Bronchial epithelial cell (primary cell): ENCODE data around the gene UBE2D2. TPM values are rescaled to one million over a fixed set of nuclear protein-coding genes. Genes with fewer than 3 reads are reported as not detected.
"Not testable (repeated sequence)": the region's sequence is repeated elsewhere in the genome, so short reads cannot be mapped to it uniquely, and the experiment has no call there.

ENCODE experiments used
- DNase-seq: peaks from one replicate; pipeline ENCODE4 v3.0.0-alpha.2; 2010; ENCODE audit warnings: low read depth
- FAIRE-seq: peaks from 2 replicates; lab custom pipeline; 2011; peaks lifted over from hg19 to GRCh38; lab: Jason Lieb, UNC
- H3K27me3 ChIP-seq: 2 replicates; pipeline ENCODE4 v1.5.1; 2011; ENCODE audit warnings: low read length; ENCODE audit not compliant: control insufficient read depth, insufficient read depth
- H3K36me3 ChIP-seq: 2 replicates; pipeline ENCODE4 v1.5.1; 2011; ENCODE audit warnings: low read length; ENCODE audit not compliant: control insufficient read depth, insufficient read depth
- H3K4me3 ChIP-seq: 2 replicates; pipeline ENCODE4 v1.5.1; 2011; ENCODE audit warnings: mild to moderate bottlenecking, low read depth, low read length, control low read depth
- total RNA-seq: library from RNA; depleted of rRNA; stranded (reverse); fragments of >200 nt; gene quantifications from 2 replicates; pipeline ENCODE4 v1.2.1, GENCODE V29; 2014
- TF ChIP-seq, protein P1 (sequence below): IDR thresholded peaks from 2 replicates; pipeline ENCODE4 v1.5.1; 2011; ENCODE audit warnings: mild to moderate bottlenecking, moderate library complexity, low read length, control low read depth, inconsistent platforms; ENCODE audit not compliant: insufficient read depth, severe bottlenecking

UBE2D2 gene
- total RNA-seq, 1 donor from 2014 or later, result 52.1 TPM

GRCh38 chr5:139528695-139529094 is 32.4 kb upstream of the UBE2D2 start:
- H3K27me3 ChIP-seq, H3K4me3 ChIP-seq, FAIRE-seq, H3K36me3 ChIP-seq, DNase-seq: not testable (repeated sequence)

DNA sequence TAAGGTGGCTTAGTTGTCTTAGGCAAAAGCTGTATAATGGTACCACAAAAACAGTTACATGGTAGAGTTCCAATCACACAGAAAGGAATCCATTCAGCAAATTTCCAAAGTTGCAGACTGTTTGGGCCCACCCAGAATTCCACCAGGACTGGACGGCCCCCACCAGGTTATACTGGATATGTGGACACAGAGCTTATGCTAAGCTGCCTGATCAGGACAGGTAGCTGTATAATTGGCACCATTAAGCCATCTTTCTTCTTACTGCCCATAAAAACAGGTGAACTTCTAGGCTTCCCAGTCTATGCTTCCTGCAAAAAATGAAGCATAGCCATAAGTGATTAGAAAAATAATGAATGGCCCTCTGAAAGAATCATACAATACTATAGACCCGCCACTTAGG is 31.1 kb upstream of the UBE2D2 start:
- not testable (repeated sequence) for H3K36me3 ChIP-seq, H3K4me3 ChIP-seq, FAIRE-seq, H3K27me3 ChIP-seq, DNase-seq

DNA sequence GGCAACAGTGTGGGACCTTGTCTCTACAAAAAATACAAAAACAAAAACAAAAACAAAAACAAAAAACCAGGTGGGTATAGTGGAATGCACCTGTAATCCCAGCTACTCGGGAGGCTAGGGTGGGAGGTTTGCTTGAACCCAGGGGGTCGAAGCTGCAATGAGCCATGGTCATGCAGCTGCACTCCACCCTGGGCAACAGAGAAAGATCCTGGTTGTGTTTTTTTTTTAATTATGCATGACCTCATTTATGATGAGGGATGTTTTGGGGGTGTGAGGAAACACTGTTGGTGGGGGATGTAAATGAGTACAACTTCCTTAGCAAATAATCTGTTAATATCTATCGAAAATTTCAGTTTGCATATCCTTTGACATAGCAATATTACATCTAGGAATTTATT is 29.4 kb upstream of the UBE2D2 start:
- FAIRE-seq, result no peak
- no peak for DNase-seq
- TF ChIP-seq, protein P1, sequence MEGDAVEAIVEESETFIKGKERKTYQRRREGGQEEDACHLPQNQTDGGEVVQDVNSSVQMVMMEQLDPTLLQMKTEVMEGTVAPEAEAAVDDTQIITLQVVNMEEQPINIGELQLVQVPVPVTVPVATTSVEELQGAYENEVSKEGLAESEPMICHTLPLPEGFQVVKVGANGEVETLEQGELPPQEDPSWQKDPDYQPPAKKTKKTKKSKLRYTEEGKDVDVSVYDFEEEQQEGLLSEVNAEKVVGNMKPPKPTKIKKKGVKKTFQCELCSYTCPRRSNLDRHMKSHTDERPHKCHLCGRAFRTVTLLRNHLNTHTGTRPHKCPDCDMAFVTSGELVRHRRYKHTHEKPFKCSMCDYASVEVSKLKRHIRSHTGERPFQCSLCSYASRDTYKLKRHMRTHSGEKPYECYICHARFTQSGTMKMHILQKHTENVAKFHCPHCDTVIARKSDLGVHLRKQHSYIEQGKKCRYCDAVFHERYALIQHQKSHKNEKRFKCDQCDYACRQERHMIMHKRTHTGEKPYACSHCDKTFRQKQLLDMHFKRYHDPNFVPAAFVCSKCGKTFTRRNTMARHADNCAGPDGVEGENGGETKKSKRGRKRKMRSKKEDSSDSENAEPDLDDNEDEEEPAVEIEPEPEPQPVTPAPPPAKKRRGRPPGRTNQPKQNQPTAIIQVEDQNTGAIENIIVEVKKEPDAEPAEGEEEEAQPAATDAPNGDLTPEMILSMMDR, result no peak
- Histone ChIP-seq H3K36me3 (no peaks in the 10 kb centered on the region), H3K4me3 (no peak overlapping the region), H3K27me3 (no peaks in the 10 kb centered on the region)

- no peak overlapping the region for H3K4me3 ChIP-seq
- H3K27me3 ChIP-seq, result no peaks in the 10 kb centered on the region
- DNase-seq (no peak), FAIRE-seq (no peak)
- TF ChIP-seq, protein P1, result peak; percentile 13
- H3K36me3 ChIP-seq, result no peaks in the 10 kb centered on the region
Observed at GRCh38 chr5:139543423-139543991, 17.6 kb upstream of the UBE2D2 start.

GRCh38 chr5:139546593-139546992 is 14.5 kb upstream of the UBE2D2 start:
- H3K27me3 ChIP-seq, DNase-seq, H3K36me3 ChIP-seq, FAIRE-seq, H3K4me3 ChIP-seq: not testable (repeated sequence)

- Histone ChIP-seq H3K36me3 (no peaks in the 10 kb centered on the region), H3K4me3 (no peak overlapping the region), H3K27me3 (no peaks in the 10 kb centered on the region)
- TF ChIP-seq, protein P1, result no peak
- no peak for DNase-seq
- no peak for FAIRE-seq
Observed at GRCh38 chr5:139549162-139549894, 11.8 kb upstream of the UBE2D2 start.

GRCh38 chr5:139550051-139550872 is 10.9 kb upstream of the UBE2D2 start:
- FAIRE-seq, H3K27me3 ChIP-seq, DNase-seq, H3K36me3 ChIP-seq, H3K4me3 ChIP-seq: not testable (repeated sequence)
